NCI-H226 (cell line): ENCODE measurements around the gene MSH3.
A peak's percentile ranks its signal among the peaks of the same experiment; 100 is the strongest.

ENCODE experiments used
- DNase-seq: peaks from one replicate; pipeline ENCODE4 v3.0.0-alpha.2; 2015

MSH3 gene

GRCh38 chr5:80654391-80655230, at the start of gene MSH3, which contains the start of gene DHFR:
Gene MSH3, plus strand, starts transcription at chr5:80654652. Its CDS starts 76 bp downstream, at chr5:80654728.
Gene DHFR, minus strand, starts transcription at chr5:80654983. Its CDS starts 494 bp downstream, at chr5:80654489.
- DNase-seq: peak; percentile 84

- no peak for DNase-seq
These were observed 47.1 kb upstream of the MSH3 start for GRCh38 chr5:80607343-80607742.

GRCh38 chr5:80607832-80608231, 46.6 kb upstream of the MSH3 start:
- DNase-seq: no peak

- DNase-seq: no peak
These were observed 45.7 kb upstream of the MSH3 start for GRCh38 chr5:80608731-80609130.

- no peak for DNase-seq
These were observed 44.8 kb upstream of the MSH3 start for GRCh38 chr5:80609692-80610091.

GRCh38 chr5:80615266-80615914, 39.1 kb upstream of the MSH3 start:
- DNase-seq: no peak

GRCh38 chr5:80618438-80618837, 36.0 kb upstream of the MSH3 start:
- no peak for DNase-seq

- DNase-seq: no peak
These were observed 35.4 kb upstream of the MSH3 start for GRCh38 chr5:80619086-80619485.

GRCh38 chr5:80620211-80620610, 34.2 kb upstream of the MSH3 start:
- no peak for DNase-seq

GRCh38 chr5:80622756-80623155, 31.7 kb upstream of the MSH3 start:
- no peak for DNase-seq

GRCh38 chr5:80623999-80624398, 30.5 kb upstream of the MSH3 start:
- no peak for DNase-seq

GRCh38 chr5:80625230-80625629, 29.2 kb upstream of the MSH3 start:
- no peak for DNase-seq

- DNase-seq: no peak
These were observed 25.2 kb upstream of the MSH3 start for GRCh38 chr5:80629281-80629680.

- DNase-seq: no peak
These were observed 22.9 kb upstream of the MSH3 start for GRCh38 chr5:80631278-80632259.

- no peak for DNase-seq
These were observed 21.8 kb upstream of the MSH3 start for GRCh38 chr5:80632700-80633099.

- DNase-seq: no peak
These were observed 20.3 kb upstream of the MSH3 start for GRCh38 chr5:80634193-80634592.

- no peak for DNase-seq
These were observed 13.1 kb upstream of the MSH3 start for GRCh38 chr5:80641353-80641752.

- DNase-seq: no peak
These were observed 9.6 kb upstream of the MSH3 start for GRCh38 chr5:80644900-80645299.

GRCh38 chr5:80646926-80647325, 7.5 kb upstream of the MSH3 start:
- no peak for DNase-seq

GRCh38 chr5:80653502-80653901, 950 bp upstream of the MSH3 start:
- no peak for DNase-seq

- no peak for DNase-seq
These were observed 430 bp upstream of the MSH3 start for GRCh38 chr5:80654054-80654390.

- DNase-seq: no peak
These were observed 851 bp downstream of the MSH3 start for GRCh38 chr5:80655231-80655774.

- DNase-seq: no peak
These were observed 2.0 kb downstream of the MSH3 start for GRCh38 chr5:80656425-80656824.
